AG04450 (cell line): Measurements from ENCODE around the gene TNFSF13. TPM values are rescaled to one million over a fixed set of nuclear protein-coding genes. Genes with fewer than 3 reads are reported as not detected.

Experiments used
- CTCF ChIA-PET: fragments of 300-600, 350-600 bp; formaldehyde crosslinking; extraction: SDS; loops from one replicate; lab custom pipeline; 2022; ENCODE audit warnings: antibody characterized with exemption, inconsistent platforms; lab: Charles Lee
- POLR2A ChIA-PET: fragments of 350-600 bp; formaldehyde crosslinking; extraction: SDS; loops from one replicate; lab custom pipeline; 2021; ENCODE audit warnings: antibody characterized with exemption, inconsistent platforms; lab: Yijun Ruan, JAX
- DNase-seq: peaks from one replicate; pipeline ENCODE4 v3.0.0-alpha.2; 2011; ENCODE audit warnings: low read depth, low spot score
- H3K27ac ChIP-seq: one replicate; pipeline ENCODE4 v1.5.1; 2012; ENCODE audit warnings: low read depth, low read length, control low read depth
- H3K27me3 ChIP-seq: one replicate; pipeline ENCODE4 v1.6.0; 2012; ENCODE audit warnings: low read length; ENCODE audit not compliant: control insufficient read depth, insufficient read depth
- H3K4me3 ChIP-seq: 2 replicates; pipeline ENCODE4 v1.5.1; 2011; ENCODE audit warnings: mild to moderate bottlenecking, low read depth, low read length, control low read depth
- H3K9me3 ChIP-seq: 2 replicates; pipeline ENCODE4 v1.5.1; 2012; ENCODE audit warnings: low read length; ENCODE audit not compliant: control insufficient read depth, insufficient read depth
- polyA plus RNA-seq: library from polyadenylated mRNA; depleted of rRNA; stranded (reverse); fragments of >200 nt; gene quantifications from 2 replicates; pipeline ENCODE4 v1.2.3, GENCODE V29; 2011
- TF ChIP-seq, protein P1 (sequence below): IDR thresholded peaks from 2 replicates; pipeline ENCODE4 v1.5.1; 2011; ENCODE audit warnings: low read depth, low read length, control low read depth, inconsistent platforms

TNFSF13 gene
- polyA plus RNA-seq, 1 experiment, result 0.83 TPM

DNA sequence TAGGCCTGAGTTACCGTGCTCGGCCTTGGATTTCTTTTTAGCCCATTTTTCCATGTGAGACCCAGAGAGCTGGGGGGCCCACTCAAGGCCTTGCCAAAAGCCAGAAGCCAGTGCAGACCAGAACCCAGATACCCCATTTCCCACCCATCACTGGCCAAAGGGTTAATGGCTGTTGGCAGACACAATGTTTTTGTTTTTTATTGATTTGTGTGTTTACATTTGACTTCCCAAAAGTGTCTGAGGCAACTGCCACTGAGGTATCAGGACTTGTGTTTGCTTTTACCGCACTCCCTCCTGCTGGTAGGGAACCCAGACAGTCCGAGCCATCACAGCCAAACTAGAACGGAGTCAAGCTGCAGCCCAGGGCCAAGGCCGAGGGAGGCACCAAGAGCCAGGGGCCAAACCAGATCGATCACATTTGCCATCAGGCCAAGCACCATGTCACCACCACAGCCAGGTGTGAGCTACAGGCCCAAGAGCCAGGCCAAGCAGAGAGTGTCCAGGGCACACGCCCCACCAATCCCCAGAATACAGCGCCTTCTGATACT is 17.4 kb upstream of the TNFSF13 start:
- Histone ChIP-seq H3K27me3 (peaks cover 4% of the 10 kb centered on the region), H3K9me3 (peaks cover 15% of the 10 kb centered on the region), H3K4me3 (no peak overlapping the region), H3K27ac (no peak overlapping the region)
- POLR2A ChIA-PET, result no interaction called here
- TF ChIP-seq, protein P1, sequence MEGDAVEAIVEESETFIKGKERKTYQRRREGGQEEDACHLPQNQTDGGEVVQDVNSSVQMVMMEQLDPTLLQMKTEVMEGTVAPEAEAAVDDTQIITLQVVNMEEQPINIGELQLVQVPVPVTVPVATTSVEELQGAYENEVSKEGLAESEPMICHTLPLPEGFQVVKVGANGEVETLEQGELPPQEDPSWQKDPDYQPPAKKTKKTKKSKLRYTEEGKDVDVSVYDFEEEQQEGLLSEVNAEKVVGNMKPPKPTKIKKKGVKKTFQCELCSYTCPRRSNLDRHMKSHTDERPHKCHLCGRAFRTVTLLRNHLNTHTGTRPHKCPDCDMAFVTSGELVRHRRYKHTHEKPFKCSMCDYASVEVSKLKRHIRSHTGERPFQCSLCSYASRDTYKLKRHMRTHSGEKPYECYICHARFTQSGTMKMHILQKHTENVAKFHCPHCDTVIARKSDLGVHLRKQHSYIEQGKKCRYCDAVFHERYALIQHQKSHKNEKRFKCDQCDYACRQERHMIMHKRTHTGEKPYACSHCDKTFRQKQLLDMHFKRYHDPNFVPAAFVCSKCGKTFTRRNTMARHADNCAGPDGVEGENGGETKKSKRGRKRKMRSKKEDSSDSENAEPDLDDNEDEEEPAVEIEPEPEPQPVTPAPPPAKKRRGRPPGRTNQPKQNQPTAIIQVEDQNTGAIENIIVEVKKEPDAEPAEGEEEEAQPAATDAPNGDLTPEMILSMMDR, result no peak
- no peak for DNase-seq
- CTCF ChIA-PET, result interaction anchor here (1.2 to 1.9 kb wide), 2 partner anchors 20 to 27 kb away, joined by 4 to 9 read pairs; no protein-coding TSS in a partner anchor

DNA sequence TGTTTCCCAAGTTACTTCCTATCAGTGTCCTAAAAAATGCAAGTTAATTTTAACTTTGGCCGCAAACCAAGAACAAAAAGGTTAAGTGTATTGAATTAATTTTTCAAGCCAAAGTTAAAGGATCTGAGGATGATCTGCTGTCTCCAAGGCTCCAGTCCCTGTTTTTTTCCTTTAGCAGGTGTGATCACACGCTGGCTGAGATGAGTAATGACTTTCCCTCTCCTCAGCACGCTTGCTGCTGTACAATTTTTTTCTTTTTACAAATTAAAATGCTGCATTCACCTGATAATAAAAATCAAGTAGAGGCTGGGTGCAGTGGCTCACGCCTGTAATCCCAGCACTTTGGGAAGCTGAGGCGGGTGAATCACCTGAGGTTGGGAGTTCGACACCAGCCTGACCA is 13.6 kb upstream of the TNFSF13 start:
- Histone ChIP-seq H3K27me3 (peaks cover 4% of the 10 kb centered on the region), H3K4me3 (no peak overlapping the region), H3K9me3 (no peaks in the 10 kb centered on the region; the same call in 1 of the 2 replicates), H3K27ac (no peak overlapping the region)
- ChIA-PET CTCF (interaction anchor here (1.1 kb wide), 1 partner anchor 16 kb away, joined by 5 read pairs; no protein-coding TSS in a partner anchor), POLR2A (no interaction called here)
- TF ChIP-seq, protein P1, result no peak
- DNase-seq, result no peak

DNA sequence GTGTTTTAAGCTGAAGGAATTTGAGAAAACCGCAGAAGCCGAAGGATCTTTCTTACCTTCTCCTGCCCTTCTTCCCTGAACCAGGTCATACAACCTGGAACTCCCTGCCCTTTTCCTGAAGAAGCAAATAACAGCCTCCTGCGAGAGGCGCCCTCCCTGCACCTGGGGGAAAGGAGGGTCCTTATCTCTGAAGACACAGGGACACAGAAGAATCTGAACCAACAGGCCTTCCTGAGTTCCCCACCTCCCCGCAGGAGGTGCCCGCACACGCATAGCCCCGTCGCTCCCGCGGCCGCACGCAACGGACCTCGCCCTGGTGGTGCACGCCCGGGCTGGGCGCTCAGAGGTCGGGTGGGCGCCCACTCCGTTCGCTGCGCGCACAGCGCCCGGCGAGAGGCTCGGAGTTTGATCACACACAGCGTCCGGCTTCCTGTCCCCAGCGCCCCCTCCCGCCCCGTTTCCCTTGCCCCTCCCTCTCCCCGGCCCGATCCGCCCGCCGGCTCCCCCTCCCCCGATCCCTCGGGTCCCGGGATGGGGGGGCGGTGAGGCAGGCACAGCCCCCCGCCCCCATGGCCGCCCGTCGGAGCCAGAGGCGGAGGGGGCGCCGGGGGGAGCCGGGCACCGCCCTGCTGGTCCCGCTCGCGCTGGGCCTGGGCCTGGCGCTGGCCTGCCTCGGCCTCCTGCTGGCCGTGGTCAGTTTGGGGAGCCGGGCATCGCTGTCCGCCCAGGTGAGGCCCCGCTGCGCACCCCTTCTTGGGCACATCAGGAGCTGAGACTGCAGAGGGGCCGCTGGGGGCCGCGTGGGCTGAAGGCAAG is 9.8 kb upstream of the TNFSF13 start, which contains the start of gene TNFSF12:
TSS of gene TNFSF12 (plus strand) at position 474 of the 816 bp plus-strand sequence. CDS start at position 570, 96 bp downstream.
- DNase-seq, result no peak
- Histone ChIP-seq H3K4me3 (peak within 1 kb of the TSS; percentile 70), H3K27me3 (no peaks in the 10 kb centered on the region), H3K9me3 (no peaks in the 10 kb centered on the region; the same call in 1 of the 2 replicates), H3K27ac (peak within 1 kb of the TSS; percentile 21)
- TF ChIP-seq, protein P1, result no peak
- ChIA-PET CTCF (interaction anchor here (1.3 to 3.1 kb wide), 2 partner anchors 12 to 13 kb away, joined by 4 to 17 read pairs; partner anchors contain the start of gene SENP3), POLR2A (no interaction called here)

DNA sequence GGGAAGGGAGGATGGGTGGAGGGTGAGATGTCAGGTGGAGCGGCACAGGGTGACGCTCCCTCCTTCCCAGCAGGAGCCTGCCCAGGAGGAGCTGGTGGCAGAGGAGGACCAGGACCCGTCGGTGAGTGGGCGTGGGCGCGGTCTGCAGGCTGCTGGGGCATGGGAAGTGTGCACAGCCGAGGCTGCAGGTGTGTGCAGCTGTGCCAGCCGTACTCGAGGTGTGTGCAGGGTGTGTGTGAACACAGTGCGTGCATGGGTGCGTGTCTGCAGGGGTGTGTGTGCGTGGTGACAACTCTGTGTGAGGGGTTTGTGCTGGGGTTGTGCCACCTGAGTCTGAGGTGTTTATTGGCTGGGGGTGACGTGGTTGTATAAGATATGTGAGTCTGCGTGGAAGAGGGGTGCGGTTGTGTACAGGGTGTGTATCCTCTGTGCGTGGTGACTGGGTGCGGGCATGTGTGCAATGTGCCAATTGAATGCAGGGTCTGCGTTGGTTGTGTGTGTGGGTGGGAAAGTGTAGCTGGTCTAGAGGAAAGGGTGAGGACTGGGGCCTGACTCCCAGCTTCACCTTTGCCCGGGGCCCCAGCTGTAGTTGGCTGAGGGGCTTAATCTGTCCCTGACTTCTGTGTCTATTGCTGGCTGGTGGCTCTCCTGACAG is 9.0 kb upstream of the TNFSF13 start:
- no peak for DNase-seq
- TF ChIP-seq, protein P1, result no peak
- H3K27me3 ChIP-seq, result no peaks in the 10 kb centered on the region
- POLR2A ChIA-PET, result no interaction called here
- peak overlapping the region; percentile 70 for H3K4me3 ChIP-seq
- CTCF ChIA-PET, result interaction anchor here (1.3 to 1.9 kb wide), 2 partner anchors 11 to 12 kb away, joined by 4 to 8 read pairs; partner anchors contain the start of gene SENP3
- no peak overlapping the region for H3K27ac ChIP-seq
- no peaks in the 10 kb centered on the region; the same call in 1 of the 2 replicates for H3K9me3 ChIP-seq
